NCI-H526 (cell line): ENCODE measurements around the gene PCDH19.

Source experiments
- DNase-seq, 2 experiments: peaks; one replicate each; lab custom pipeline; 2025; lab: John Stamatoyannopoulos, UW

The PCDH19 gene

DNA sequence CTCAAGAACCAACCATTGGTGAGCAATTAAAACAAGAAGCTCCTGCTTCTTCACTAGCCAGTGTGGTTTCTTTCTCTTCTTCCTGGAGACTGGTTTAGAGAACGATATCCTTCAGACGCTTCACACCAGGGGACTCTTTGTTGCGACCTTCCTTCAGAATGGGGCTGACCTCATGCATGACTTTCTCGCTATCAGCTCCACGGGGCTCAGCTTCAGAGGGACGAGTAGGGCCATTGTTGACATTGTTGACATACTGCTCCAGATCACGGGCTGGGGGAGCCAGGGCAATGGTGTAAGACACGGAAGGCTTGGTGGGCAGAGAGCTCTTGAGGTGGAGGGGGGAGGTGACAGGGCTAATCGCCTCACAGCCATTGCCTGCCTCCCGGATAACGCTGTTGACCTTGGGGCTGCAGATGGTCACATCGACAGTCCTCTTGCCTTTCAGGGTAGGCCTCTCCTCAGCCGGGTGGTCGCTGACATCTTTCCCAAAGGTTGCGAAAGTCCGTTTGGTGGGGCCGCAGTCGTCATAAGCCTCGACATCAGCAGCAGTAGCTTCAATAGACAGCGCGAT, 113.8 kb downstream of the PCDH19 start:
- DNase-seq = no peak

- DNase-seq = no peak
Observed at GRCh38 chrX:100294965-100295364, 115.1 kb downstream of the PCDH19 start.

GRCh38 chrX:100289066-100289558, 121.0 kb downstream of the PCDH19 start:
- DNase-seq = no peak

DNA sequence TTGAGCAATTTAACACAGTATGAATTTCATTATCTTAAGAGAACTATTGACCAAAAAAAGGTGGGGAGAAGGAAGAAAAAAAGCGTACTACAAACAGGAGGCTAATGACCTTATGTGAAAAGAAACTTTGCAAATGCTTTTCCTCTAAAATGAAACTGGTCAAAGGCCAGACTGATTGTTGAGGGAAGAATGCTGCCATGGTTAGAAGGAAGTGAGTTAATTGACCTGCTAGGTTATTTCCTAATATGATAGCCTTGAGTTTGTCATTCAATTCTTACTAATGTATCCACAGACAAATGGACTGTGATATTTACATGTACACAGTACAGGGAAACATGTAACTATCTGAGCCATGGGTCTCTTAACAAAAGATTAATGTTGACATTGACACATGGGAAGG, 132.8 kb downstream of the PCDH19 start:
- DNase-seq = no peak

DNA sequence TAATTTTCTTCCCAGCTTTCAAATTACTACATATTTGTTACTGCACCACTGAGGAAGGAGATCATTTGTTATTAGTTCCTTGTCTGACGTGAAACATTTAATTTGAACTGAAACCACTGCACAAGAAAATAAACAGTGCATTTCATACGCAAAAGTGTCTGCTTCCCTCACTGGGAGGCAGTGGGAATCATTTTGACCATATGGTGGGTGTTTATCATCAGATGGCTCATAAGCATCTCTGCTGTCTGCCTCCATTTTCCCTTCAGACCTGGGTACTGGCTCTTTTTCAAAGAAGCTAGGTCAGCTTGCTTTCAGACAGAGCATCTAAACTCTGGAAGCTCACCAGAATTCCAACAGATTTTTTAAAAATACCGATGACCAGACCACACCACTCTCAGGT, 135.2 kb downstream of the PCDH19 start:
- DNase-seq = no peak

DNA sequence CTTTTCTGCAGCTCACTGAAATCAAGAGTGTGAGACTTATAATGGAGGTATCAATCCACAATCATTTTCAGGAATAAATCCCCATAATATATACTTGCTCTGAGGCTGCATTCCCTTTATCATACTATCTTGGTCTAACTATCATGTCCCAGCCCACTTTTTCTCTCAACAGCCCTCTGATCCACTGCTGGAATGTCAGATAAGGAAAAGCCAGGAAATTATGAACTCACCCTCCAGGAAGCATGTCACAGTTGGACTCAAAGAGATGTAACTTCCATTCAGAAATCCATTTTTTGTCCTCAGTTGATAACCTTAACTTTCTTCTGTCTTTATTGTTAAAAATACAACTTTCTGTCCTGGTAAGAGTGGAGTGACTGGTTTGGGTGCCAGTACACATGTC, 144.9 kb downstream of the PCDH19 start:
- no peak for DNase-seq

GRCh38 chrX:100264200-100264599, 145.9 kb downstream of the PCDH19 start:
- no peak for DNase-seq

DNA sequence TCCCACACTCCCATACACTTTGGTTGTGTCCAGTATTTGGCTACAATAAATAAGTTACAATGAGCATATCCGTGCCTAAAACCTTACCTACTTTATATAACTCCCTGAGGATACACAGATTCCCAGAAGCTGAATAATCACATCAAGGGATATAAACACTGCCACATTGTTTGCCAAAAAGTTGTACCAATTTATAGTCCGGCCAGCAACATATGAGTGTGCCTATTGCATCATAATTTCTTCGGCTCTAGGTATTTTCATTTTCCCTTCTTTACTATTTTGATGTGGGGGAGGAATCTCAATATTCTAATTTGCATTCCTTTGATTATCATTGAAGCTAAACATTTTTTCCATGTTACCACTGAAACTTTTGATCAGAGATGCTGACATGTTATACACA, 146.4 kb downstream of the PCDH19 start:
- DNase-seq = no peak

DNA sequence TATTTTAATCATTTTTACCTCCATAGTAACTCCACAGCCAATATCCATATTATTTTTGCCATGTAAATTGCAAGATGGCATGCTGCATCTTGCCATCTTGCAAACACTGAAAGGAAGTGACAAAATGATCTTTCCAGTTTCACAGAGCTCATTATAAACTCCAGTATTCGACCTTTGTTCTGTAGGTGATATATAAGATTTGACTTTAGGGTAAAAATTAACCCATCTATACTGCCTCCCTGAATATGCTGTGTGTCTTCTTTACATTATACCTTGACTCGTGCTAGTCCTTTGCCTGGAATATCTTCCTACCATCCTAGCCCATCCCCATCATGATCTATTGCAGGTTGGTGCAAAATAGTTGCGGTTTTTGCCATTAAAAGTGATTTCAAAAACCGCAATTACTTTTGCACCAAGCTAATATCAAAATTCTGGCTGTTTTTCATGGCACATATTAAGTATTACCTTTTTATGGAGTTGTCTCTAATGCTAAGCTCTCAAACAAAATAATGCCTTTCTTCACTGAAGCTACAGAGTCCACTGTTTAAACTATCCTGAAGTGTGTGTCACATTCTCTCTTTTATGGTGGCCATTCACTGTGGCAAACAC, 161.1 kb downstream of the PCDH19 start:
- DNase-seq = no peak

DNA sequence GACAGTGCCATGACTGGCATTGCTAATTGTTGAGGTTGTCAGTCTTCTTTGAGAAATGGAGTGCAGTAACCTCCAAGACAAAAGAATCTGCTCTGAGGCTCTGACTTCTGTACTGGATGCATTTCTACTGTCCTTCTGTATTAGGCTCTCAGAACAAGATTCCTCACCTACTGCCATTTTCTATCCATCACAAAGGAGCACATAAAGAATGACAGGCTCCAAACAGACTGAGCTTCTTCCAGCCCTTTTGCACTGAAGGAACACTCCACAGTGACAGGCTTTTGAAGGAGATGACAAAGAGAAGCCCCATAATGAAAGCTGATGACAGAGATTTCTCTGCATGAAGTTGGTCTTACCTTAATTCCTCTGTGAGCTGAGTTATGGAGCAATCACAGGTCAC, 162.2 kb downstream of the PCDH19 start:
- DNase-seq = no peak

GRCh38 chrX:100244681-100245080, 165.4 kb downstream of the PCDH19 start:
- no peak for DNase-seq
